ENCODE data around the gene CCR7.

CCR7 gene, protein sequence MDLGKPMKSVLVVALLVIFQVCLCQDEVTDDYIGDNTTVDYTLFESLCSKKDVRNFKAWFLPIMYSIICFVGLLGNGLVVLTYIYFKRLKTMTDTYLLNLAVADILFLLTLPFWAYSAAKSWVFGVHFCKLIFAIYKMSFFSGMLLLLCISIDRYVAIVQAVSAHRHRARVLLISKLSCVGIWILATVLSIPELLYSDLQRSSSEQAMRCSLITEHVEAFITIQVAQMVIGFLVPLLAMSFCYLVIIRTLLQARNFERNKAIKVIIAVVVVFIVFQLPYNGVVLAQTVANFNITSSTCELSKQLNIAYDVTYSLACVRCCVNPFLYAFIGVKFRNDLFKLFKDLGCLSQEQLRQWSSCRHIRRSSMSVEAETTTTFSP

DNA sequence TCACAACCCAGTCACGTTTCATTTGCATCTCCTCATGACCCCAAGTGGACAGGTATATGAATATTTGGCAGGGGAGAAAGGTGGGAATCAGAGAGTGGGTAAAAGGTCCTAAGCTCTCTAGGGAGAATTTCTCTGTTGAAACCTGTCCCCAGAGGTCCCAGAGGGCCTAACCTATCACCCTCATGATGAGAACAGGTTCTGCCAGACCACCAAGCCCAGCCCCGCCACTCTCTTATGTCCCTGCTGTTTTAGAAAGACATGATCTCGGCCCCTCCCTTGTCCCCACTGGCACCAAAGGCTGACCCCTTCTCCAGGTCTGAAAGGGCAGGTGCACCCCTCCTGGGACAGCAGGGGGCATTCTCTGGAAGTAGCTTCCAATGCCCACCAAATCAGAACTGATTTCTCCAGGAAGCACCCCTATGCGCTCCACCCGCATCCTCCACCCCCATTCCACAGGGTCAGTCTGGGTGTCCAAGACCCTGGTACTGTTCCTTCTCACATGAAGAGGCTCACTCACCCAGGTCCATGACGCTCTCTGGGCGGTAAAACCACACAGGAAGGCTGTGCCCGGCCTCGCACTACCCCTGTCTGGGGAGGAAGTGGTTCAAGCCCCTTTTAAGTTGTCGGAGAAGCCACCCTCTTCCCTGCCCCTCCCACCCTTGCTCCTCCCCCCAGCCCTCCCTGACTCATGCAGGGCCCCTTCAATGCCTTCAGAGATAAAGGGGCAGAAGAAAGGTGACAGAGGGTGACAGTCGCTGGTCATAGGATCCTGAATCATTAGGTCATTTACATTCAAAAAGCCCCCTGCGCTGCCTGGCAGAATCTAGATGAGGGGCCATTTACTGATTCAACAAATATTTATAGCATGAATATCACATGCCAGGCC is at the start of gene CCR7:
Gene CCR7 (minus strand): TSS at position 590 of the 886 bp plus-strand sequence. CDS start 63 bp downstream, at position 527.
- DNase-seq (ENCODE audit: low spot score): no peak

- DNase-seq (ENCODE audit: low spot score): no peak
These were observed 49.3 kb upstream of the CCR7 start for GRCh38 chr17:40614431-40615067.

GRCh38 chr17:40613467-40614154 is 48.3 kb upstream of the CCR7 start:
- DNase-seq (ENCODE audit: low spot score): no peak

GRCh38 chr17:40612599-40613244 is 47.5 kb upstream of the CCR7 start:
- DNase-seq (ENCODE audit: low spot score): no peak

DNA sequence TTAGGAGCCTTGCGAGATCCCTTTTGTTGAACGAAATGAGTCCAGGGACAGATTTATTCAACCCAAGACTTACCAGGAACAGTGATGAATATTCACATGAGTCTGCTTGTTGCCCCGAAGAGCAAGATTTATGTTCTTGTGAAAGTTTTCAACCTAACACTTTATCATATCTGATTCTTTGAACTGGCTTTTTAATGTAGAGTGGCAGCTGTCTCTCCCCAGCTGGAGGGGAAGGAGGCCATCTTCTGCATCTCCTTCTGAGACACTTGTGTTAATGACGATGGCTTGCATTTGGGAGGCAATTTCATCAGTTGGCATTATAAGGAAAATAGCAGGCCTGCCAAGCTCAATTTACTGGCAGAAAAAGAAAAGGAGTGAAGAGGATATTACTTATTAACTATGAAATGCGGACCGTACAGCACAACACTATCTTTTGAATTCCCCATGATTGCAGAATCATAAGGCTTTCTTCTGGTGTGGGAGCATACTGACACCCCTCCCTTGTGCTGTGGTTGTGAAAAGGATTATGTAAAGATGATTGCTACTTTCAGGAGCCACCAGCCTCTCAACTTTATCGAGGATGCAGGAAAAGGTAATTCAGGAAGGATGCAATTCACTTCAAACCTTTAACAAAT is 46.7 kb upstream of the CCR7 start:
- DNase-seq (ENCODE audit: low spot score): no peak

DNA sequence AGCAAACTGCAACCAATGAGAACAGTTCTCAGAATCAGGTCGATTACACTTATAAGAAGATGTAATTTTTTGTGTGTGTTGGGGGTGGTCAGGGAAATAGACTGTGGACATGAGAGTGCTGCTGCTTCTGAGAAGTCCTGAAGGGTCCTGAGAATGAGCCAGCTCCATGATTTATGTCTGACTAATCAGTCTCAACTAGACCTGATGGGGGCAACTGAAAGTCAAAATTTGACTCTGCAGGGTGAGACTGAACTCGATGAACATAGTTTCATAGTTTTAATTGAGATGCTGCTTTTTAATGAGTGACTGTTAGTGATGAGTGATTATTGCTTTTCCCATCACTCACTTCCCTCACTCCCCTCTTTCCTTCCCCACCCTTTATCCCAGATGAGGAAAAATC is 45.1 kb upstream of the CCR7 start:
- no peak for DNase-seq (ENCODE audit: low spot score)

GRCh38 chr17:40608061-40608581 is 42.8 kb upstream of the CCR7 start:
- DNase-seq (ENCODE audit: low spot score): no peak

DNA sequence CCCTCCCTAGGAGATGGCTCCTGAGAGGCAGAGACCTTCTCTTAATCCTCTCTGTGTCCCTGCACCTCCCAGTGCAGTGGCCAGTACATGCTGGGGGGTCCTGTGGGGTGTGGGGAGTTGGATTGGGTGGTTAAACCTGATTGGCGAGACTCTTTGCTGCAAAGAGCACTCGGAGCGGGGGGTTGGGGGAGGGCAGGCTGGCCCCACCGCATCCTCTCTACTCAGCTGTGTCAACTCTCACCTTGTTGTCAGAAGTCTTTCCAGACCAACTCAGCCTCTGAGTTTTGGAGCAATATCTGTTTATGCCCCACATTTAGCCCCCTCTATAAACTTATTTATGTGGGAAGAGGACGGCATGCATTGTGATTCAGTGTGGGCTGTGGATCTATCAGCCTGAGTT is 42.4 kb upstream of the CCR7 start:
- no peak for DNase-seq (ENCODE audit: low spot score)

DNA sequence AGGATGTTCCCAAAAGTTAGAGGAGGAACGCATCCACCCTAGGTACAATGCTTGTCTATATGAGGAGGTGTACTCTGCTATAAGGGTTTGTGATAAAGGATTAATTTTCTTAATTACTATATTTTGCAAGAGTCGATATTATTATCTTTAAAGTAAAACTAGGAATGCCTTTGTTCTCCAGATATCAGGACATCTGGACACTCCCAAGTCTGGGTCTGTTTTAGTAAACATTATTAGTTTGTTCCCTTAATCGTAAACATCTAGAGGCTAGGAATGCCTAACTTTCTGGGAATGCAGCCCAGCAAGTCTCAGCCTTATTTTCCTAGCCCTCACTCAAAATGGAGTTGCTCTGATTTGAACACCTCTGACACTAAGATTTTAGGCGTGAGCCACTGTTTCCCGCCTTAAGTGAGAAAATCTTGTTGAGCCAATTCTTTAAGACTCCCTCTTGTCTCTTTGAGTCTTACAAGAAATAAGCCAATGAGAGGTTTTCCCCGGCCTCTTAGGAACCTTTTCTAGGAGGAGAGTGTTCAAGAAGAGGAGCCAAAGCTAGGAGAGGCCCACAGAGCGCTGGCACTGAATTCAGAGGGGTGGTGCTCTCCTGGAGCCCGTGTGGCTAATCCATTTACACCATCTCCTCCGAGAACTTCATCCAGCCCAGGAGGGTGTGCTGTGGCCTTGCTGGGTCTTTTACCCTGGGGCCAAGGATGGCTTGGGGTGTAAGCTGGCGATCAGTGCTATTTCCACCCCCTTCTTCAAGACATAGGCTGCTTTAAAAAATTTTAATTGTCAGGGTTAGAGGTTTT is 41.5 kb upstream of the CCR7 start:
- no peak for DNase-seq (ENCODE audit: low spot score)

- no peak for DNase-seq (ENCODE audit: low spot score)
These were observed 40.0 kb upstream of the CCR7 start for GRCh38 chr17:40605306-40605705.

GRCh38 chr17:40604327-40605080 is 39.2 kb upstream of the CCR7 start:
- DNase-seq (ENCODE audit: low spot score): no peak

DNA sequence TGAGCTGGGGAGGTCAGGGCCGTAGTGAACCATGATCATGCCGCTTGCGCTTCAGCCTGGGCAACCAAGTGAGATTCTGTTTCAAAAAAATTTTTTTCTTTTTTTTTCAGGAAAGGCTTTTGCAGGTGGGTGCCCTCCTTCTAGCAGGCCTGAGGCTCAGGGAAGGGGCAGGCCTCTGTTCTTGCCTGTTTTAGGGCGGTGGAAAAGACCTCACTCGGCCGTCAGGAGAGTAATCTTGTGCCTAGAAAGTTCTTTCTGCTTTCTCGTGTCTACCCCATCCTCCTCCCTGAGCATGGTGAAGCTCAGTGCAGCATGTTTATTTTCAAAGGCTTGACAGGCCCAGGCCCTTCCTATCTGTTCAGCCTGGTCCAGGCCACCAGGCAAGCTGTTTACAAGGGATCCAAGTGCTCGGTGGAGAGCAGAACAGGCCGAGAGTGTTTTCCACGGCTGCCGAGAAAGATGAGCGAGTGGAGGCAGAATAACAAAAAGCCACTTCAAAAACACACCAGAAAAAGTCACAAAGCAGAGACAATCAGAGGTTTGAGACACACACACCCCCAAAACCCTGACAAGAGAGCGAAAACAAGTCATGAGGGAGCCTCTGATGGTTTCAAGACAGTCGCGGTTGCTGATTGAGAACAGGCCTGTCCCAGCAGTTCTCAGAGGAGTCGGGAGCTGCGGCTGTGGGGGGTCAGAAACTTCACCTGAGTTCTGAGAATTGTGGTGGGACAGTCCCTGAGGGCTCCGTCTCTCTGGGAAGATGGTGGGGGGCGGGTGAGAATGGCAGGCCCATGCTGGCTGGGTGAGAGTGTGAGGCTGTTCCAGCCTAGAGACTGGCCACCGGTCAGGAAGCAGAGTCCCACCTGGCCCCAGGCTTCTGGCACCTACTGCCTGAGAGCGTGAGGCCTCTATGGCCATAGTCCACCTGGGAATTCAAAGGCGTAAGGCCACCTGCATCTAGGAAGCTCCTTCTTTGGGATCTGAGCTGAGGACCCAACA is 37.5 kb upstream of the CCR7 start:
- DNase-seq (ENCODE audit: low spot score): no peak

GRCh38 chr17:40600486-40601046 is 35.3 kb upstream of the CCR7 start:
- DNase-seq (ENCODE audit: low spot score): no peak

DNA sequence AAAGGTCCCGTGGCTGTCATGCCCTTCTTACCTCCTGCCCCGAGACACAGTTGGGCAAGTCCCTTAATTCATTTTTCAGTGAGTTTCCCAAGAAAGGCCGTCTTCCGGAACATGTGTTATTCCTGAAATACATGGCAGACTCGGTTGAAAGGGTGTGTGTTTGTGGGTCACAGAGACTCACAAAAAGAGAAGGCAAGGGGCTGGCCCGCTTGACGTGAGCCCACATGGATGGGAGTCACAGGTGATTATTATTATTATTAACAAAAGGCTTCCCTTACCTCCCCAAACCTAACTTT is 34.1 kb upstream of the CCR7 start:
- DNase-seq (ENCODE audit: low spot score): no peak

- no peak for DNase-seq (ENCODE audit: low spot score)
These were observed 33.6 kb upstream of the CCR7 start for GRCh38 chr17:40598619-40599467.

DNA sequence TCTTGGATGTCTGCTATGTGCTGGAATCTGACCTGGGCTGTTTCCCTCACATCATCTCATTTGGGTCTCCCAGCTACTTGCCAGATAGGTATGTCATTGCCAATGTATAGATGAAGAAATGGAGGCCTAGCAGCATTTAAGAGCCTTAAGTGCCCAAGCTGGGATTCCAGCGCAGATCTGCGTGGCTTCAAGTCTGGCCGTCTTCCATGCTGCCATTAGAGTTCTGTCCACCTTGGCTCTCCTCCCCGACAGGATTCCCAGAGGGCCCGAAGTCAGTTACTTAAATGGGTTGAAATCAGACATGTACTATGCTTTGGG is 33.0 kb upstream of the CCR7 start:
- no peak for DNase-seq (ENCODE audit: low spot score)
